Suprapubic skin (tissue), 3 donors: Measurements from ENCODE around the gene TAPT1.

Source experiments
- CTCF ChIP-seq, 2 donors: fragments of 200-600 bp in 1 of 2; fragments of 450-650 bp in 1 of 2; sonication (generic) in 1 of 2; IDR thresholded peaks; one replicate each; pipeline ENCODE4 v1.5.1; 2016 to 2019; ENCODE audit warnings: antibody characterized with exemption in 2 of 2, mild to moderate bottlenecking in 1 of 2, moderate library complexity in 1 of 2
- POLR2AphosphoS5 ChIP-seq, 3 donors: sonication (generic); formaldehyde crosslinking; IDR thresholded peaks; one replicate each; pipeline ENCODE4 v1.6.1; 2017; ENCODE audit warnings: antibody characterized with exemption in 3 of 3

DNA sequence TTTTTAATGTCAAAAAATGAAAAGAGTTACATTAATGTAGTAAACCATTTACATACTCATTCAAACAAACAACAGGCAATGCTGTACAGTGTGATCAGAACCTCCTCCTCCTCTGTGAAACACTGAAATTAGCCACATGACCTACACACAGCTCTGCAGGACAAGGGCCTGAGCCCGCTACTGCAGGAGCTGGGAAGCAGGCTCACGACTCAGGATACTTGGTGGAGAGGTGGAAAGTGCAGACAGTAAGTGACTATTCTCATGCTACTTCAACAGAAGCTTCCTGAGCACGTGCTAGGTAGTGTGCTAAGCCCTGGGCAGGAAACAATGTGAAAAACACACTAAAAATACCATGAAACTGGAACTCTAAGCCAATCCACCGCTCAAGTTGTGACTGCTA lies 56.8 kb downstream of the TAPT1 start:
- TF ChIP-seq CTCF (IDR thresholded peaks at IDR 0.05) (no peak), POLR2AphosphoS5 (IDR thresholded peaks at IDR 0.05) (no peak)
